Epithelial cell of proximal tubule (primary cell): ENCODE measurements around the gene LAMA1. TPM values are rescaled to one million over a fixed set of nuclear protein-coding genes. Genes with fewer than 3 reads are reported as not detected.

Experiments
- DNase-seq: peaks from one replicate; pipeline ENCODE4 v3.0.0-alpha.2; 2011; ENCODE audit warnings: low read depth
- H3K4me3 ChIP-seq: 2 replicates; pipeline ENCODE4 v1.5.1; 2011; ENCODE audit warnings: low read depth, mild to moderate bottlenecking, low read length
- CTCF ChIP-seq: conservative IDR thresholded peaks from 2 replicates; pipeline ENCODE4 v1.5.1; 2012; ENCODE audit warnings: low read depth, mild to moderate bottlenecking, low read length
- total RNA-seq: library from RNA; depleted of rRNA; stranded (reverse); fragments of >200 nt; gene quantifications from 2 replicates; pipeline ENCODE4 v1.2.3, GENCODE V29; 2015

Gene LAMA1
- total RNA-seq, 1 donor from 2014 or later = 23.2 TPM

- no peak overlapping the region for H3K4me3 ChIP-seq
- no peak for DNase-seq
- TF ChIP-seq CTCF = no peak
Observed at GRCh38 chr18:7070466-7070865, 47.1 kb downstream of the LAMA1 start.

- DNase-seq = no peak
- no peak for TF ChIP-seq CTCF
- H3K4me3 ChIP-seq = no peak overlapping the region
Observed at GRCh38 chr18:7068871-7069590, 48.6 kb downstream of the LAMA1 start.

- no peak for TF ChIP-seq CTCF
- no peak for DNase-seq
- no peak overlapping the region for H3K4me3 ChIP-seq
Observed at GRCh38 chr18:7066965-7067555, 50.5 kb downstream of the LAMA1 start.

- no peak overlapping the region for H3K4me3 ChIP-seq
- no peak for TF ChIP-seq CTCF
- DNase-seq = no peak
Observed at GRCh38 chr18:7065736-7066135, 51.9 kb downstream of the LAMA1 start.

- no peak overlapping the region for H3K4me3 ChIP-seq
- no peak for DNase-seq
Observed at GRCh38 chr18:7064346-7064745, 53.3 kb downstream of the LAMA1 start.

GRCh38 chr18:7062811-7063210 lies 54.8 kb downstream of the LAMA1 start:
- TF ChIP-seq CTCF = no peak
- no peak overlapping the region for H3K4me3 ChIP-seq
- DNase-seq = no peak

More at GRCh38 chr18:7064346-7064745, 53.3 kb downstream of the LAMA1 start:
- TF ChIP-seq CTCF = no peak

GRCh38 chr18:7062236-7062635 lies 55.4 kb downstream of the LAMA1 start:
- no peak overlapping the region for H3K4me3 ChIP-seq
- DNase-seq = no peak
- TF ChIP-seq CTCF = no peak
